HT-29 (cell line): ENCODE data around the gene CHCHD2. TPM values are rescaled to one million over a fixed set of nuclear protein-coding genes. Genes with fewer than 3 reads are reported as not detected.
"Not testable (repeated sequence)": the region's sequence is repeated elsewhere in the genome, so short reads cannot be mapped to it uniquely, and the experiment has no call there.

Experiments used
- DNase-seq: peaks from one replicate; pipeline ENCODE4 v3.0.0-alpha.2; 2015; ENCODE audit warnings: low spot score
- total RNA-seq: library from RNA; depleted of rRNA; stranded (reverse); fragments of >200 nt; shearing (Covaris generic); gene quantifications from 2 replicates; pipeline ENCODE4 v1.2.3, GENCODE V29; 2014; rRNA removed

Gene CHCHD2, protein sequence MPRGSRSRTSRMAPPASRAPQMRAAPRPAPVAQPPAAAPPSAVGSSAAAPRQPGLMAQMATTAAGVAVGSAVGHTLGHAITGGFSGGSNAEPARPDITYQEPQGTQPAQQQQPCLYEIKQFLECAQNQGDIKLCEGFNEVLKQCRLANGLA
- total RNA-seq = 856 and 1,027 TPM in 2 replicates

DNA sequence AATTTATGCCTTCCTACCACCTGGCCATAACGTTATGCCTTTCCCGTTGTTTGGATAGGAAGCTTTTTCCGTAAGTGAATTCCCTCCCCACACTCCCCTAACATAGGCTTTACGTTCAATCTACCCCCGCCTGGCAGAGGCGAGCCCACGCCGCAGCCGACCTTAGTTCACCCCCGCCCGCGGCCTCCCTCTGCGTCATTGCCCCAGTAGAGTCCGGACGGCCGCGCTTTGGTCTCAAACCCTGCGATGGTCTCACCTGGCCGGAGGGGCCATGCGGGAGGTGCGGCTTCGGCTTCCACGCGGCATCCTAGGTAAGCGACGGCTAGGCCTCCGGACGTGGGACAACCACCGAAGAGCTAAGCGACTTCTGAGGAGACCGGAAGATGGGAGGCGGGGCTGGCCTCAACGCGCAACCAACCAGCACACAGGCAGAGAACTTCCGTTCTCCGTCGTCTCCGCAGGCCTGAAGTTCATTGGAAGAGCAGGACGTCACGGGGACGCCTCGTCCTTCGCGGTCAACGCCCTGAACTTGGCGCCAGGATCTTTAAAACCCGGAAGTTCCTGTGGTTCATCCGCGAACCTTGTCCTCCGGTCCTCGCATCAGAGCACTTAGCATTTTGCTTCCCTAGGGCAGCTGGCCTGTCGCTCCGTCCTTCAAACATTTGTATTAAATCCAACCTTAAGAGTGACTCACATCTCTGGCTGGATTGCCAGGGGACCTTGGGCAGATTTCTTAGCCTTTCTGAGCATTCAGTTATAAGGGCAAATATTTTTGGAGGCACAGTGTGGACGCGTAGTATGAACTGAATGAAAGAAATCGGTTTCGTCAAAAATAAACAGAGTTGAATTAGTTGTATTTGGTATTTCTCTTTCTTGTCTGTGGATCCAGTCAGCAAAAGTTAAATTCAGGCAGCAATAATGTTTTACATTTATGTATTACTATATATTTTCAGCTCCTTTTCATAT is at the start of gene CHCHD2:
Gene CHCHD2 (minus strand): TSS at position 369 of the 966 bp plus-strand sequence. CDS start 63 bp downstream, at position 306.
- peak; percentile 99 for DNase-seq

DNA sequence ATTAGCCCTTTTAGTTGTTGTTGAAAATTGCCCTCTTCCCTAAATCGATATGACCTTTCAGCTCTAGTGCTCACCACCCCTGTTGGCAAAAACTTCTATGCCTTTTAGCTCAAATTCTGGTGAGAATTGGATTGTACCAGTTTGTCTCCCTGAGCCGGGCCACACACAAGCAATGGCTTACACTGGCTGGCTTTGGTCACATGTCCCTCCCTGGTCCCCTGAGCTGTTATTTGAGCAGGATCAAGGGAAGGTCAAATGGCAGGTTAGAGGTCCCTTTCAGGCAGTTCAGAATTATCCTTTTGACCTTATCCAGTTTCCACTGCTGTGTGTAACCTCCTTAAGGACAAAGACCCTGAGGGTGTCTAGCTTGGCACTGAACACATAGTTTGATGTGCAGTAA is 24.8 kb upstream of the CHCHD2 start:
- DNase-seq = not testable (repeated sequence)

DNA sequence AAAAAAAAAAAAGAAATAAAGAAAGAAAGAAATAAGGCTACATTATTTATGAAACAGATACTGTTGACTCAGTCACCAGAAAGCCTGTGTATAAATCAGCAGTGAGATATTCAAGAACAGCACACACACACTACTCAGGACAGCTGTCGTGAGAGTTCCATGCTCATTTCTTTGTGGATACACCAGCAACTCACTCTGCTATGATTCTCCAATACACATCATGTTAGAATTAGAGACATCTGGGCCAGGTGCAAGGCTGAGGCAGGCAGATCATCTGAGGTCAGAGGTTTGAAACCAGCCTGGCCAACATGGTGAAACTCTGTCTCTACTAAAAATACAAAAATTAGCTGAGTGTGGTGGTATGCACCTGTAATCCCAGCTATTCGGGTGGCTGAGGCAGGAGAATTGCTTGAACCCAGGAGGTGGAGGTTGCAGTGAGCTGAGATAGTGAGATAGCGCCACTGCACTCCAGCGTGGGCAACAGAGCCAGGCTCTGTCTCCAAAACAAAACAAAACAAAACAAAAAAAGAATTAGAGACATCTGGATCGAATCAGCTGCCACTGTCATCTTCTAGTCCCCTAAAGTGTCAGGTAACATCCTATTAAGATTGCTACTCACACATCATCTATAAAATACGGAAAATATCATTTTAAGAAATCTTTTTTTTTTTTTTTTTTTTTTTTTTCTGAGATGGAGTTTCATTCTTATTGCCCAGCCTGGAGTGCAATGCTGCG is 21.1 kb upstream of the CHCHD2 start:
- no peak for DNase-seq

DNA sequence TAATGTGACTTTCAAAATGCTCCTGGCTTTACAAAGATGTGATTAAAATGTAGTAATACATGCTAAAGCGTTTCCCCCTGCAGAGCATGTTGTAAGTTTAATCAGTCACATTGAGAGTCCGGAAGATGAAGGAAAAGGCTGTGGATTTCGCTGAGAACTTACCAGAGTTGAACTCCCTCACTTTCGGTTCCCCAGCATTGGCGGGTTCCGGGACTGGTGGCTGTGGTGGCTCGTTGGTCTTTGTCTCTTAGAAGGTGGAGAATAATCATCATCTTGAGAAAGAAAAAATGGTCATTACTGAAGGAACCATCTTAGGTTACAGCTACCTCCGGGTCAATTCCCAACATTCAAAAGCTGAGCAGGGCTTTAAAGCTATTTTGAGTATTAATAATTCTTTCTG is 19.6 kb upstream of the CHCHD2 start:
- DNase-seq = no peak

DNA sequence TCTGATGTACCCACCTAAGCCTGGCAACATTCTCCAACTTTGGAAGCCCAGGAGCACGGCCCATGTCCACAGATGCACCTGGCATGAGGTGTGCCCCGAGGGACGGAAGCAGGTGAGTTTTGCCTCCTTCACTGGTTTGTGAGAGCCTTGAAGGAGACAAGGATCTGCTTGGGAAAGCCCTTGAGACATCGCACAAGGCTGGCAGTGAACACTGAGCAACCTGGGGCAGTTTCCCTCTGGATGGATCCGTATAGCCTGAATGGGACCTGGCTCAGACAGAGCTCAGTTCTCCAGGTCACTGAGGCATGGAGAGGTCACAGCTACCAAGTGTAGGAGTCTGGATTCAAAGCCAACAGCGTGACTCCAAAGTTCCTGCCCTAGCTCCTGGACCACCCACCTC is 18.7 kb upstream of the CHCHD2 start:
- no peak for DNase-seq

- DNase-seq = no peak
Measured at GRCh38 chr7:56121440-56121839, 15.2 kb upstream of the CHCHD2 start.

GRCh38 chr7:56115852-56116538 is 9.7 kb upstream of the CHCHD2 start, which contains the start of gene NUPR2:
NUPR2 (minus strand) TSS chr7:56116417; CDS start chr7:56116314, 103 bp downstream.
- DNase-seq = no peak

- DNase-seq = not testable (repeated sequence)
Measured at GRCh38 chr7:56112244-56112643, 6.0 kb upstream of the CHCHD2 start.

GRCh38 chr7:56110611-56111010 is 4.3 kb upstream of the CHCHD2 start:
- DNase-seq = no peak

DNA sequence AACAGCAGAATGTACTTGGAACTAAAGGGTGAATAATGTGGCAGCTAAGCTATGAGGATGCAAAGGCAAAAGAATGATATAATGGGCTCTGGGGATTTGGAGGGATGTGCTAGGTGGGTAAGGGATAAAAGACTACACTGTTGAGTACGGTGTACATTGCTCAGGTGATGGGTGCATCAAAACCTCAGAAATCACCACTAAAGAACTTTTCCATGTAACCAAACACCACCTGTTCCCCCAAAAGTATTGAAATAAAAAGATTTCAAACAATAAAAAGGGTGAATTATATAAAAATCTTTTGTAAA is 1.6 kb upstream of the CHCHD2 start:
- no peak for DNase-seq

DNA sequence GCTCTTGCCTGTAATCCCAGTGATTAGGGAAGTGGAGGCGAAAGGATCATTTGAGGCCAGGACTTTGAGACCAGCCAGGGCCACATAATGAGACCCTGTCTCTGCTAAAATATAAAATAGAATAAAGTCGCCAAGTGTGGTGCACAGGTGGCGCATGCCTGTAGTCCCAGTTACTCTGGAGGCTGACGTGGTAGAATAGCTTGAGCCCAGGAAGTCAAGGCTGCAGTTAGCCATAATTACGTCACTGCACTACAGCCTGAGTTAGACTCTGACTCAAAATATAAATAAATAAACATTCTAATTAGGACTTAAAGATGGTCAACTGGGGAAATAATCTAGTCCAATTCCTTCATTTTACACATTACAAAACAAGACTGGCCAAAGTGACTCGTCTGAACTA is 768 bp downstream of the CHCHD2 start:
- peak; percentile 69 for DNase-seq

DNA sequence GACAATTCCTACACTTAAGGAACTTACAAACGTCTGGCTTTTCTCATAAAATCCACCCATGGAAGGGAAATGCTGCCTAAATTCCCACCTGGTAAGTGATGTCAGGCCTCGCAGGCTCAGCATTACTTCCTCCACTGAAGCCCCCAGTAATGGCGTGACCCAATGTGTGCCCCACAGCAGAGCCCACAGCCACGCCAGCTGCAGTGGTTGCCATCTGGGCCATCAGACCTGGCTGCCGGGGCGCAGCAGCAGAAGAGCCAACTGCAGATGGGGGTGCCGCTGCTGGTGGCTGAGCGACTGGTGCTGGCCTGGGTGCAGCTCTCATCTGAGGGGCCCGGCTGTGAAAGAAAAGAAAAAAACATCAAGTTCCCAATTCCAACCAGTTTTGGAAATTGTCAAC is 2.1 kb downstream of the CHCHD2 start:
- DNase-seq = not testable (repeated sequence)

DNA sequence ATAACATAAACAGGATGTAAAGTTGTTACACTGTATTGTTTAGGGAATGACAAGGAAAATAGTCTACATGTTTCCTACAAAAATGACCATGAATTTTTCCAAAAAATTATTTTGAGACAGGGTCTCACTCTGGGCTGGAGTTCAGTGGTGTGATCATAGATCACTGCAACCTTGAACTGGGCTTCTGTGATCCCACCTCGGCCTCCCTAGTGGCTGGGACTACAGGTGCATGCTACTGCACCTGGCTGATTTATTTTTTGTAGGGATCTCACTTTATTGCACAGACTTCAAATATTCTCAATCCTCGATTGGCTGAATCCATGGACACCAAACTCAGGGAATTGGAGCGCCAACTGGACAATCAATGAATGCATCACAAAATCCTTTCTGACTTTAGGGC is 6.6 kb downstream of the CHCHD2 start:
- no peak for DNase-seq

DNA sequence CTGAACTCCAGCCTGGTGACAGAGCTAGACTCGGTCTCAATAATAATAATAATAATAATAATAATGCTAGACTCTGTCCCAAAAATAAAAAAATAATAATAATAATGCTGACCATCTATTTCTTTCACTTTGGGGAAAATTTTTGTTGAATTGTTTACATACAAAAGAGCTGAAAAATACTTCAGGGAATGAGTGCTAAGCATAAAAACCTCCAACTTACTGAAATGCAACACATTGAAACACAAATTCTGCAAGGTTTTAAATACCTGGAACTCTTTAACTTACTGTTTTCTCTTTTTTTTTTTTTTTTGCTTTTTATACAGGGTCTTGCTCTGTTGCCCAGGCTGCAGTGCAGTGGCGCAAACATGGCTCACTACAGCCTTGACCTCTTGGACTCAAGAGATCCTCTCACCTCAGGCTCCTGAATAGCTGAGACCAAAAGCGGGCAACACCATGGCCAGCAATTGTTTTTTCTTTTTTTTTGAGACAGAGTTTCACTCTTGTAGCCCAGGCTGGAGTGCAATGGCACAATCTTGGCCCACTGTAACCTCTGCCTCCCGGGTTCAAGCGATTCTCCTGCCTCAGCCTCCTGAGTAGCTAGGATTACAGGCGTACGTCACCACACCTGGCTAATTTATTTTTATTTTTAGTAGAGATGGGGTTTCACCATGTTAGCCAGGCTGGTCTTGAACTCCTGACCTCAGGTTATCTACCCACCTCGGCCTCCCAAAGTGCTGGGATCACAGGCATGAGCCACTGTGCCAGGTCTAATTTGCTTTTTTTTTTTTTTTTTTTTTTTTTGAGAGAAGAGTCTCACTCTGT is 7.9 kb downstream of the CHCHD2 start:
- DNase-seq = not testable (repeated sequence)

DNA sequence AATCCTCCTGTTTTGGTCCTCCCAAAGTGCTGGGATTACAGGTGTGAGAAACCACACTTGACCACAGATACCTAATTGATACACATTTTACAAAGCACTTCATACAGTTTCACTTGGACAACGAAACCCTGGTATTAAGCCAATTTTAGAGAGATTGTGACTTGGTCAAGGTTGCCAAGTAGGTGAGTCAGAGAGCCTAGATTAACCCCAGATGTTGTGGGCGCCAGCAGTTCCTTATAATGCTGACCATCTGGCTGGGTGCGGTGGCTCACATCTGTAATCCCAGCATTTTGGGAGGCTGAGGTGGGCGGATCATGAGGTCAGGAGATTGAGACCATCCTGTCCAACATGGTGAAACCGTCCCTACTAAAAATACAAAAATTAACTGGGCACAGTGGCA is 8.6 kb downstream of the CHCHD2 start:
- no peak for DNase-seq

- peak; percentile 38 for DNase-seq
Measured at GRCh38 chr7:56092789-56093531, 13.3 kb downstream of the CHCHD2 start, which contains the start of gene PHKG1. PHKG1 (minus strand) TSS chr7:56092952; CDS start chr7:56088941, 4,011 bp downstream.

GRCh38 chr7:56092388-56092787 is 13.9 kb downstream of the CHCHD2 start:
- DNase-seq = not testable (repeated sequence)

GRCh38 chr7:56091591-56091990 is 14.7 kb downstream of the CHCHD2 start:
- no peak for DNase-seq

- no peak for DNase-seq
Measured at GRCh38 chr7:56087445-56087844, 18.8 kb downstream of the CHCHD2 start.

GRCh38 chr7:56086761-56087160 is 19.5 kb downstream of the CHCHD2 start:
- DNase-seq = no peak
